ENCODE data around the gene AKT3. TPM values are rescaled to one million over a fixed set of nuclear protein-coding genes. Genes with fewer than 3 reads are reported as not detected.
"Not testable (repeated sequence)": the region's sequence is repeated elsewhere in the genome, so short reads cannot be mapped to it uniquely, and the experiment has no call there.

AKT3 gene
- total RNA-seq, 1 experiment from 2014 or later, result 18.7 TPM

DNA sequence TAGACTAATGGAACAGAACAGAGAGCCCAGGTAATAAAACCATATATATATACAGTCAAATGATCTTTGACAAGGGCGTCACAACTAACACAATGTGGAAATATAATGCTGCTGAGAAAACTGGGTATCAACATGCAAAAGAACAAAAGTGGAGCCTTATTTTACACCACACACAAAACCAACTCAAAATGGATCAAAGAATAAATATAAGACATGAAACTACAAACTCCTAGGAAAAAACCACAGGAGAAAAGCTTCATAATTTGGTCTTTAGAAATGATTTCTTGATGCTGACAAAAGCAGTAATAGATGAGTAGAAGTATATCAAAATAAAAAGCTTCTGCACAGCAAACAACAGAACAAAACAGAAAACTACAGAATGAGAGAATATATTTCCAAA is 192.2 kb downstream of the AKT3 start:
- ChIA-PET POLR2A (ENCODE audit: unreplicated experiment) (no interaction called here), CTCF (no interaction called here)
- no peak overlapping the region for H3K4me2 ChIP-seq (ENCODE audit: low read length)
- no peaks in the 10 kb centered on the region for H3K79me2 ChIP-seq (ENCODE audit: low read length)
- H3F3A ChIP-seq (ENCODE audit: low read length, unreplicated experiment), result no peaks in the 10 kb centered on the region
- H3K9me3 ChIP-seq (ENCODE audit: low read length), result no peaks in the 10 kb centered on the region
- no peak for DNase-seq
- H3K4me3 ChIP-seq (ENCODE audit: low read length), result no peak overlapping the region
- no peaks in the 10 kb centered on the region for H4K20me1 ChIP-seq (ENCODE audit: low read length)
- no peaks in the 10 kb centered on the region for H3K4me1 ChIP-seq (ENCODE audit: insufficient read depth, low read length)
- H3K9me2 ChIP-seq (replicated peaks; ENCODE audit: low read length), result no peaks in the 10 kb centered on the region
- no peak overlapping the region for H2AFZ ChIP-seq (ENCODE audit: low read length)
- no peak overlapping the region for H3K9ac ChIP-seq (ENCODE audit: low read length)
- H3K36me3 ChIP-seq (ENCODE audit: low read depth, low read length), result 0 out of 2 replicates have a peak, but pooled peaks cover under 1% of the 10 kb centered on the region
- H3K27me3 ChIP-seq (ENCODE audit: low read length), result no peaks in the 10 kb centered on the region
- BruUV-seq (replicated peaks), result no TSS peak
- TF ChIP-seq EZH2 (IDR thresholded peaks at IDR 0.05; ENCODE audit: low read length, unreplicated experiment) (no peak), EZH2phosphoT487 (IDR thresholded peaks at IDR 0.05; ENCODE audit: borderline replicate concordance, low read length) (no peak), CTCF (conservative IDR thresholded peaks at IDR 0.05; ENCODE audit: low read depth, low read length) (no peak)
- intact Hi-C loops (cut with micrococcal nuclease), result no loop called here
- no peak for ATAC-seq
- H3K27ac ChIP-seq (ENCODE audit: low read length), result no peak overlapping the region

DNA sequence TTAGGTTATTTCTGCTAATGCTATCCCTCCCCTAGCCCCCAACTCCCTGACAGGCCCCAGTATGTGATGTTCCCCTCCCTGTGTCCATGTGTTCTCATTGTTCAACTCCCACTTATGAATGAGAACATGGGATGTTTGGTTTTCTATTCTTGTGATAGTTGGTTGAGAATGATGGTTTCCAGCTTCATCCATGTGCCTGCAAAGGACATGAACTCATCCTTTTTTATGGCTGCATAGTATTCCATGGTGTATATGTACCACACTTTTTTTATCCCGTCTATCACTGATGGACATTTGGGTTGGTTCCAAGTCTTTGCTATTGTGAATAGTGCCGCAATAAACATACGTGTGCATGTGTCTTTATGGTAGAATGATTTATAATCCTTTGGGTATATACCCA is 200.5 kb downstream of the AKT3 start:
- DNase-seq; H3K27me3 ChIP-seq (ENCODE audit: low read length); H3F3A ChIP-seq (ENCODE audit: low read length, unreplicated experiment); H3K4me1 ChIP-seq (ENCODE audit: insufficient read depth, low read length); H3K27ac ChIP-seq (ENCODE audit: low read length); POLR2A ChIA-PET (ENCODE audit: unreplicated experiment); H3K9me2 ChIP-seq (replicated peaks; ENCODE audit: low read length); CTCF ChIA-PET; H3K4me3 ChIP-seq (ENCODE audit: low read length); H3K9me3 ChIP-seq (ENCODE audit: low read length); BruUV-seq (replicated peaks); H3K9ac ChIP-seq (ENCODE audit: low read length); ATAC-seq; H4K20me1 ChIP-seq (ENCODE audit: low read length); H3K79me2 ChIP-seq (ENCODE audit: low read length); H3K4me2 ChIP-seq (ENCODE audit: low read length); H2AFZ ChIP-seq (ENCODE audit: low read length); intact Hi-C loops (cut with micrococcal nuclease): not testable (repeated sequence)
- H3K36me3 ChIP-seq (ENCODE audit: low read depth, low read length), result peaks cover 22% of the 10 kb centered on the region

DNA sequence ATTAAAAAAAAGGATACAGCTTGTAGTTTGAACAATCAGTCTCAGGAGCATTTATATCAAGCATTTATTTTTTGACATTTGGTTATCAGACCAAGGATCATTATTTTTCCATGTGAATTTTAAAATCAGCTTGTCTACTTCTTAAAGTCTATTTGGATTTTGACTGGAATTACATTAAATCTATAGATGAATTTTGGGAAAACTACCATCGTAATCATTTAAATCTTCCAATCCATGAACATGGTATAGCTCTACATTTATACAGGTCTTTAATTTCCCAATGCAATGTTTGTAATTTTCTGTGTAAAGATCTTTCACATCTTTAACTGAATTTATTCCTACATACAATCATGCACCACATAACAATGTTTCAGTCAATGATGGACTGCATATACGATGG is 203.2 kb downstream of the AKT3 start:
- Histone ChIP-seq H3K36me3 (ENCODE audit: low read depth, low read length) (peaks cover 22% of the 10 kb centered on the region), H3K4me2 (ENCODE audit: low read length) (no peak overlapping the region), H3K9ac (ENCODE audit: low read length) (no peak overlapping the region), H3K4me3 (ENCODE audit: low read length) (no peak overlapping the region), H3K9me2 (replicated peaks; ENCODE audit: low read length) (no peaks in the 10 kb centered on the region), H3K27ac (ENCODE audit: low read length) (no peak overlapping the region), H4K20me1 (ENCODE audit: low read length) (no peaks in the 10 kb centered on the region), H3K79me2 (ENCODE audit: low read length) (no peaks in the 10 kb centered on the region), H3K9me3 (ENCODE audit: low read length) (peaks cover 8% of the 10 kb centered on the region), H3K27me3 (ENCODE audit: low read length) (no peaks in the 10 kb centered on the region), H3K4me1 (ENCODE audit: insufficient read depth, low read length) (no peaks in the 10 kb centered on the region), H3F3A (ENCODE audit: low read length, unreplicated experiment) (no peaks in the 10 kb centered on the region), H2AFZ (ENCODE audit: low read length) (no peak overlapping the region)
- POLR2A ChIA-PET (ENCODE audit: unreplicated experiment), result no interaction called here
- CTCF ChIA-PET, result no interaction called here
- ATAC-seq, result no peak
- no TSS peak for BruUV-seq (replicated peaks)
- TF ChIP-seq CTCF (conservative IDR thresholded peaks at IDR 0.05; ENCODE audit: low read depth, low read length) (no peak), EZH2phosphoT487 (IDR thresholded peaks at IDR 0.05; ENCODE audit: borderline replicate concordance, low read length) (no peak), EZH2 (IDR thresholded peaks at IDR 0.05; ENCODE audit: low read length, unreplicated experiment) (no peak)
- intact Hi-C loops (cut with micrococcal nuclease), result no loop called here
- no peak for DNase-seq
